Mucosa of stomach (tissue), 1 donor: Measurements from ENCODE around the gene FFAR4.

ENCODE experiments used
- H3K27me3 ChIP-seq: one replicate; pipeline ENCODE4 v1.7.0; 2013; ENCODE audit warnings: mild to moderate bottlenecking, low read length; ENCODE audit not compliant: control insufficient read depth, insufficient read depth
- H3K36me3 ChIP-seq: one replicate; pipeline ENCODE4 v1.7.0; 2013; ENCODE audit warnings: low read length; ENCODE audit not compliant: control insufficient read depth, insufficient read depth
- H3K4me1 ChIP-seq: one replicate; pipeline ENCODE4 v1.7.0; 2013; ENCODE audit warnings: mild to moderate bottlenecking, low read length; ENCODE audit not compliant: control insufficient read depth, insufficient read depth
- H3K4me3 ChIP-seq: one replicate; pipeline ENCODE4 v1.7.0; 2013; ENCODE audit warnings: low read length
- H3K9ac ChIP-seq: one replicate; pipeline ENCODE4 v1.7.0; 2013; ENCODE audit warnings: mild to moderate bottlenecking, low read length, moderate library complexity
- H3K9me3 ChIP-seq: one replicate; pipeline ENCODE4 v1.7.0; 2013; ENCODE audit warnings: mild to moderate bottlenecking, low read length, moderate library complexity; ENCODE audit not compliant: control insufficient read depth
- donor health status: Pancreatic carcinoma.

Gene FFAR4

GRCh38 chr10:93594518-93594917, 28.1 kb downstream of the FFAR4 start:
- no peaks in the 10 kb centered on the region for H3K36me3 ChIP-seq
- peaks cover 16% of the 10 kb centered on the region for H3K4me1 ChIP-seq

GRCh38 chr10:93595378-93596161, 29.1 kb downstream of the FFAR4 start:
- Histone ChIP-seq H3K9ac (no peak overlapping the region), H3K4me1 (peaks cover 15% of the 10 kb centered on the region), H3K36me3 (no peaks in the 10 kb centered on the region), H3K27me3 (peaks cover 7% of the 10 kb centered on the region), H3K4me3 (no peak overlapping the region), H3K9me3 (no peaks in the 10 kb centered on the region)

More at GRCh38 chr10:93594518-93594917, 28.1 kb downstream of the FFAR4 start:
- H3K9me3 ChIP-seq: no peaks in the 10 kb centered on the region
- H3K9ac ChIP-seq: no peak overlapping the region
- H3K4me3 ChIP-seq: no peak overlapping the region
- H3K27me3 ChIP-seq: no peaks in the 10 kb centered on the region

GRCh38 chr10:93596539-93596938, 30.1 kb downstream of the FFAR4 start:
- H3K36me3 ChIP-seq: no peaks in the 10 kb centered on the region
- no peaks in the 10 kb centered on the region for H3K9me3 ChIP-seq
- peaks cover 6% of the 10 kb centered on the region for H3K4me1 ChIP-seq
- no peak overlapping the region for H3K4me3 ChIP-seq
- H3K27me3 ChIP-seq: peaks cover 13% of the 10 kb centered on the region
- H3K9ac ChIP-seq: no peak overlapping the region

GRCh38 chr10:93597075-93597599, 30.7 kb downstream of the FFAR4 start:
- H3K27me3 ChIP-seq: peaks cover 18% of the 10 kb centered on the region
- H3K9ac ChIP-seq: no peak overlapping the region
- no peak overlapping the region for H3K4me3 ChIP-seq
- H3K36me3 ChIP-seq: no peaks in the 10 kb centered on the region
- peaks cover 5% of the 10 kb centered on the region for H3K4me1 ChIP-seq
- H3K9me3 ChIP-seq: no peaks in the 10 kb centered on the region

GRCh38 chr10:93598157-93598556, 31.7 kb downstream of the FFAR4 start:
- H3K9me3 ChIP-seq: no peaks in the 10 kb centered on the region
- no peaks in the 10 kb centered on the region for H3K36me3 ChIP-seq
- H3K9ac ChIP-seq: no peak overlapping the region
- H3K27me3 ChIP-seq: peaks cover 27% of the 10 kb centered on the region
- no peak overlapping the region for H3K4me3 ChIP-seq
- peaks cover 5% of the 10 kb centered on the region for H3K4me1 ChIP-seq

- no peaks in the 10 kb centered on the region for H3K36me3 ChIP-seq
- H3K4me1 ChIP-seq: peaks cover 5% of the 10 kb centered on the region
- H3K27me3 ChIP-seq: peaks cover 27% of the 10 kb centered on the region
- no peak overlapping the region for H3K9ac ChIP-seq
- no peak overlapping the region for H3K4me3 ChIP-seq
- H3K9me3 ChIP-seq: no peaks in the 10 kb centered on the region
Observed at GRCh38 chr10:93599335-93599734, 32.9 kb downstream of the FFAR4 start.

GRCh38 chr10:93599778-93600177, 33.3 kb downstream of the FFAR4 start:
- Histone ChIP-seq H3K9me3 (no peaks in the 10 kb centered on the region), H3K9ac (no peak overlapping the region), H3K27me3 (peaks cover 27% of the 10 kb centered on the region), H3K4me3 (no peak overlapping the region), H3K36me3 (no peaks in the 10 kb centered on the region), H3K4me1 (peaks cover 5% of the 10 kb centered on the region)

- Histone ChIP-seq H3K27me3 (peaks cover 27% of the 10 kb centered on the region), H3K4me1 (peaks cover 5% of the 10 kb centered on the region), H3K4me3 (no peak overlapping the region), H3K9ac (no peak overlapping the region), H3K9me3 (no peaks in the 10 kb centered on the region), H3K36me3 (no peaks in the 10 kb centered on the region)
Observed at GRCh38 chr10:93600446-93601145, 34.1 kb downstream of the FFAR4 start.

GRCh38 chr10:93601146-93601773, 34.8 kb downstream of the FFAR4 start, which contains the start of gene RBP4:
Gene RBP4, minus strand, starts transcription at chr10:93601235. Its CDS starts 207 bp downstream, at chr10:93601028.
- Histone ChIP-seq H3K27me3 (peaks cover 27% of the 10 kb centered on the region), H3K36me3 (no peaks in the 10 kb centered on the region), H3K4me1 (peaks cover 5% of the 10 kb centered on the region), H3K9ac (no peak within 1 kb of the TSS), H3K9me3 (no peaks in the 10 kb centered on the region), H3K4me3 (no peak within 1 kb of the TSS)

- H3K4me1 ChIP-seq: peaks cover 5% of the 10 kb centered on the region
- H3K4me3 ChIP-seq: no peak overlapping the region
- no peak overlapping the region for H3K9ac ChIP-seq
- no peaks in the 10 kb centered on the region for H3K36me3 ChIP-seq
- no peaks in the 10 kb centered on the region for H3K9me3 ChIP-seq
- H3K27me3 ChIP-seq: peaks cover 27% of the 10 kb centered on the region
Observed at GRCh38 chr10:93601774-93602162, 35.3 kb downstream of the FFAR4 start.

- H3K9me3 ChIP-seq: no peaks in the 10 kb centered on the region
- peaks cover 5% of the 10 kb centered on the region for H3K4me1 ChIP-seq
- H3K4me3 ChIP-seq: no peak overlapping the region
- H3K27me3 ChIP-seq: peaks cover 27% of the 10 kb centered on the region
- H3K36me3 ChIP-seq: no peaks in the 10 kb centered on the region
- H3K9ac ChIP-seq: no peak overlapping the region
Observed at GRCh38 chr10:93603023-93603422, 36.6 kb downstream of the FFAR4 start.

- Histone ChIP-seq H3K36me3 (no peaks in the 10 kb centered on the region), H3K4me3 (no peak overlapping the region), H3K27me3 (peaks cover 27% of the 10 kb centered on the region), H3K4me1 (peaks cover 5% of the 10 kb centered on the region), H3K9me3 (no peaks in the 10 kb centered on the region), H3K9ac (no peak overlapping the region)
Observed at GRCh38 chr10:93604146-93604545, 37.7 kb downstream of the FFAR4 start.
